Neural cell (in vitro differentiated cells): Measurements from ENCODE around the gene ELOVL7. TPM values are rescaled to one million over a fixed set of nuclear protein-coding genes. Genes with fewer than 3 reads are reported as not detected.

Experiments used
- H2AFZ ChIP-seq: fragments of 200-600, 300-800 bp; sonication (generic), shearing (Covaris generic); 2 replicates; pipeline ENCODE4 v1.6.0; 2014; ENCODE audit warnings: low read depth, mild to moderate bottlenecking, antibody characterized with exemption, low read length, moderate library complexity
- H3F3A ChIP-seq: fragments of 200-600 bp; shearing (Covaris generic); 2 replicates; pipeline ENCODE4 v1.6.1; 2016; ENCODE audit warnings: mild to moderate bottlenecking, moderate library complexity, mixed read lengths, antibody characterized with exemption, low read length; ENCODE audit not compliant: insufficient read depth, poor library complexity, severe bottlenecking
- H3K27ac ChIP-seq: fragments of 200-600, 300-800 bp; sonication (generic), shearing (Covaris generic); 2 replicates; pipeline ENCODE4 v1.5.1; 2014; ENCODE audit warnings: mild to moderate bottlenecking, low read length, moderate library complexity
- H3K27me3 ChIP-seq: fragments of 300-800, 200-600 bp; sonication (generic), shearing (Covaris generic); 2 replicates; pipeline ENCODE4 v1.6.0; 2014; ENCODE audit warnings: mild to moderate bottlenecking, low read depth, low read length, moderate library complexity; ENCODE audit not compliant: insufficient read depth
- H3K36me3 ChIP-seq: fragments of 300-800, 200-600 bp; sonication (generic), shearing (Covaris generic); 2 replicates; pipeline ENCODE4 v1.5.1; 2014; ENCODE audit warnings: mild to moderate bottlenecking, antibody characterized with exemption, low read length, moderate library complexity; ENCODE audit not compliant: insufficient read depth
- H3K4me2 ChIP-seq: fragments of 300-800, 200-600 bp; sonication (generic), shearing (Covaris generic); 2 replicates; pipeline ENCODE4 v1.6.0; 2014; ENCODE audit warnings: mild to moderate bottlenecking, low read length
- H3K4me3 ChIP-seq: fragments of 300-800, 200-600 bp; sonication (generic), shearing (Covaris generic); 2 replicates; pipeline ENCODE4 v1.5.1; 2014; ENCODE audit warnings: mild to moderate bottlenecking, low read length, moderate library complexity
- H3K79me2 ChIP-seq: fragments of 200-600 bp; shearing (Covaris generic); replicated peaks from 2 replicates; pipeline ENCODE4 v1.6.0; 2014; ENCODE audit warnings: mild to moderate bottlenecking, low read length, moderate library complexity; ENCODE audit not compliant: insufficient read depth
- H3K9ac ChIP-seq: fragments of 300-800, 200-600 bp; sonication (generic), shearing (Covaris generic); 2 replicates; pipeline ENCODE4 v1.6.1; 2016; ENCODE audit warnings: mild to moderate bottlenecking, low read length, mixed read lengths
- H3K9me2 ChIP-seq: fragments of 200-600 bp; shearing (Covaris generic); 2 replicates; pipeline ENCODE4 v1.6.1; 2016; ENCODE audit warnings: mild to moderate bottlenecking, low read length, mixed read lengths; ENCODE audit not compliant: insufficient read depth
- H3K9me3 ChIP-seq: fragments of 200-600, 300-800 bp; sonication (generic), shearing (Covaris generic); 2 replicates; pipeline ENCODE4 v1.6.1; 2016; ENCODE audit warnings: mild to moderate bottlenecking, mixed run types, low read length, moderate library complexity, mixed read lengths
- H4K20me1 ChIP-seq: fragments of 200-600 bp; shearing (Covaris generic); 2 replicates; pipeline ENCODE4 v1.6.1; 2016; ENCODE audit warnings: mild to moderate bottlenecking, mixed run types; ENCODE audit not compliant: insufficient read depth
- EP300 ChIP-seq: fragments of 450-650 bp; conservative IDR thresholded peaks from 2 replicates; pipeline ENCODE4 v1.6.1; 2014; ENCODE audit warnings: antibody characterized with exemption, mild to moderate bottlenecking, moderate library complexity; ENCODE audit not compliant: poor library complexity, severe bottlenecking
- EZH2 ChIP-seq: fragments of 200-600, 300-800 bp; shearing (Covaris generic), sonication (generic); IDR thresholded peaks from 2 replicates; pipeline ENCODE4 v1.6.1; 2014; ENCODE audit warnings: antibody characterized with exemption, low read length, borderline replicate concordance, mild to moderate bottlenecking; ENCODE audit not compliant: insufficient read depth, poor library complexity, severe bottlenecking
- MXI1 ChIP-seq: fragments of 450-650 bp; conservative IDR thresholded peaks from 2 replicates; pipeline ENCODE4 v1.6.1; 2014; ENCODE audit warnings: antibody characterized with exemption, mild to moderate bottlenecking; ENCODE audit not compliant: poor library complexity, severe bottlenecking
- POLR2AphosphoS5 ChIP-seq: IDR thresholded peaks from 2 replicates; pipeline ENCODE4 v1.6.1; 2012
- RAD21 ChIP-seq: fragments of 450-650 bp; conservative IDR thresholded peaks from 2 replicates; pipeline ENCODE4 v1.6.1; 2014; ENCODE audit warnings: antibody characterized with exemption, mild to moderate bottlenecking, moderate library complexity
- SMC3 ChIP-seq: fragments of 450-650 bp; conservative IDR thresholded peaks from 2 replicates; pipeline ENCODE4 v1.6.1; 2014; ENCODE audit warnings: antibody characterized with exemption, mild to moderate bottlenecking, moderate library complexity; ENCODE audit not compliant: poor library complexity
- TAF1 ChIP-seq: IDR thresholded peaks from 2 replicates; pipeline ENCODE4 v1.6.1; 2012; ENCODE audit warnings: low read depth
- polyA plus RNA-seq: library from polyadenylated mRNA; depleted of rRNA; stranded (reverse); fragments of >200 nt; gene quantifications from 2 replicates; pipeline ENCODE4 v1.2.3, GENCODE V29; 2014
- TF ChIP-seq, protein P1 (sequence below): fragments of 450-650 bp; IDR thresholded peaks from 2 replicates; pipeline ENCODE4 v1.5.1; 2014; ENCODE audit warnings: antibody characterized with exemption, mild to moderate bottlenecking, moderate library complexity; ENCODE audit not compliant: poor library complexity, severe bottlenecking
- TF ChIP-seq, protein P2 (sequence below): IDR thresholded peaks from 2 replicates; pipeline ENCODE4 v1.6.1; 2012; ENCODE audit warnings: borderline replicate concordance

The ELOVL7 gene
- polyA plus RNA-seq, 1 donor from 2014 or later, result 3.9 TPM

DNA sequence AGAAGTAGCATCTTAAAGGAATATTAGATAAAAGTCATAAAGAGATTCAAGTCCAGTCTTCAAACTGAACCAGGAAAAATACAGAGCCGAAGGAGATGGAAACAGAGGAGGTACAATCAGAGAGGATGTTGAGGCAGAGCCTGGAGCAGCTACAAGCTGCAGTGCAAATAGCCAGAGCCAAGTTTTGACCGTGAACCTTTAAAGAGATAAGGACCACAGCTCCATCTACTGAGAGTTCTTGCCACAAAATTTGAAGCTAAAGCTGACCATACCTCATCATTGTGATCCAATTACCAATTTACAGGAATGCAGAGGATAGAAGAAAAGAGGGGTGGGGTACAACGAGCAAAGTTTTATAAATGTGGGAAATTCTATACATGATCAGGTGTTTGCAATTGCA, 133.7 kb downstream of the ELOVL7 start:
- Histone ChIP-seq H3K9me2 (no peaks in the 10 kb centered on the region), H3K27ac (no peak overlapping the region), H3K4me3 (no peak overlapping the region), H3K79me2 (no peaks in the 10 kb centered on the region), H2AFZ (no peak overlapping the region), H3K9me3 (no peaks in the 10 kb centered on the region), H3K9ac (no peak overlapping the region), H3F3A (no peaks in the 10 kb centered on the region), H3K4me2 (no peak overlapping the region), H3K36me3 (no peaks in the 10 kb centered on the region), H4K20me1 (no peaks in the 10 kb centered on the region), H3K27me3 (no peaks in the 10 kb centered on the region)
- TF ChIP-seq, protein P1, sequence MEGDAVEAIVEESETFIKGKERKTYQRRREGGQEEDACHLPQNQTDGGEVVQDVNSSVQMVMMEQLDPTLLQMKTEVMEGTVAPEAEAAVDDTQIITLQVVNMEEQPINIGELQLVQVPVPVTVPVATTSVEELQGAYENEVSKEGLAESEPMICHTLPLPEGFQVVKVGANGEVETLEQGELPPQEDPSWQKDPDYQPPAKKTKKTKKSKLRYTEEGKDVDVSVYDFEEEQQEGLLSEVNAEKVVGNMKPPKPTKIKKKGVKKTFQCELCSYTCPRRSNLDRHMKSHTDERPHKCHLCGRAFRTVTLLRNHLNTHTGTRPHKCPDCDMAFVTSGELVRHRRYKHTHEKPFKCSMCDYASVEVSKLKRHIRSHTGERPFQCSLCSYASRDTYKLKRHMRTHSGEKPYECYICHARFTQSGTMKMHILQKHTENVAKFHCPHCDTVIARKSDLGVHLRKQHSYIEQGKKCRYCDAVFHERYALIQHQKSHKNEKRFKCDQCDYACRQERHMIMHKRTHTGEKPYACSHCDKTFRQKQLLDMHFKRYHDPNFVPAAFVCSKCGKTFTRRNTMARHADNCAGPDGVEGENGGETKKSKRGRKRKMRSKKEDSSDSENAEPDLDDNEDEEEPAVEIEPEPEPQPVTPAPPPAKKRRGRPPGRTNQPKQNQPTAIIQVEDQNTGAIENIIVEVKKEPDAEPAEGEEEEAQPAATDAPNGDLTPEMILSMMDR, result no peak
- TF ChIP-seq EP300, result no peak
- TF ChIP-seq SMC3, result no peak
- TF ChIP-seq, protein P2, sequence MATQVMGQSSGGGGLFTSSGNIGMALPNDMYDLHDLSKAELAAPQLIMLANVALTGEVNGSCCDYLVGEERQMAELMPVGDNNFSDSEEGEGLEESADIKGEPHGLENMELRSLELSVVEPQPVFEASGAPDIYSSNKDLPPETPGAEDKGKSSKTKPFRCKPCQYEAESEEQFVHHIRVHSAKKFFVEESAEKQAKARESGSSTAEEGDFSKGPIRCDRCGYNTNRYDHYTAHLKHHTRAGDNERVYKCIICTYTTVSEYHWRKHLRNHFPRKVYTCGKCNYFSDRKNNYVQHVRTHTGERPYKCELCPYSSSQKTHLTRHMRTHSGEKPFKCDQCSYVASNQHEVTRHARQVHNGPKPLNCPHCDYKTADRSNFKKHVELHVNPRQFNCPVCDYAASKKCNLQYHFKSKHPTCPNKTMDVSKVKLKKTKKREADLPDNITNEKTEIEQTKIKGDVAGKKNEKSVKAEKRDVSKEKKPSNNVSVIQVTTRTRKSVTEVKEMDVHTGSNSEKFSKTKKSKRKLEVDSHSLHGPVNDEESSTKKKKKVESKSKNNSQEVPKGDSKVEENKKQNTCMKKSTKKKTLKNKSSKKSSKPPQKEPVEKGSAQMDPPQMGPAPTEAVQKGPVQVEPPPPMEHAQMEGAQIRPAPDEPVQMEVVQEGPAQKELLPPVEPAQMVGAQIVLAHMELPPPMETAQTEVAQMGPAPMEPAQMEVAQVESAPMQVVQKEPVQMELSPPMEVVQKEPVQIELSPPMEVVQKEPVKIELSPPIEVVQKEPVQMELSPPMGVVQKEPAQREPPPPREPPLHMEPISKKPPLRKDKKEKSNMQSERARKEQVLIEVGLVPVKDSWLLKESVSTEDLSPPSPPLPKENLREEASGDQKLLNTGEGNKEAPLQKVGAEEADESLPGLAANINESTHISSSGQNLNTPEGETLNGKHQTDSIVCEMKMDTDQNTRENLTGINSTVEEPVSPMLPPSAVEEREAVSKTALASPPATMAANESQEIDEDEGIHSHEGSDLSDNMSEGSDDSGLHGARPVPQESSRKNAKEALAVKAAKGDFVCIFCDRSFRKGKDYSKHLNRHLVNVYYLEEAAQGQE, result no peak
- TF ChIP-seq RAD21, result no peak
- TF ChIP-seq POLR2AphosphoS5, result no peak
- no peak for TF ChIP-seq TAF1

DNA sequence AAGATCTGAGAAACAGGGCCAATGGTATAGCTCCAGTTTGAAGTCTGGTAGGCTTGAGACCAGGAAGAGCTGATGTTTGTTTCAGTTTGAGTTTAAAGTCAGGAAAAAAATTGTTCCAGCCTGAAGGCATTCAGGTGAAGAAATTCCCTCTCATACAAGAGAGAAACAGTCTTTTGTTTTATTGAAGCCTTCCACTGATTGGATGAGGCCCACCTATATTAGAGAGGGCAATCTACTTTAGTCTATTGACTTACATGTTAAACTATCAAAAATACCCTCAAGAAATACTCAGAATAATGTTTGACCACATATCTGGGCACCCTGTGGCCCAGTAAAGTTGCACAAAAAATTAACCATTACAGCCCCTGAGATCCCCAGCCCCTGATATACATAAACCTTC, 138.9 kb downstream of the ELOVL7 start:
- TF ChIP-seq POLR2AphosphoS5, result no peak
- no peak for TF ChIP-seq MXI1
- TF ChIP-seq, protein P2, result no peak
- TF ChIP-seq EP300, result no peak
- TF ChIP-seq, protein P1, result no peak
- TF ChIP-seq TAF1, result no peak
- no peak for TF ChIP-seq RAD21
- no peak for TF ChIP-seq SMC3
- TF ChIP-seq EZH2, result no peak
- no peaks in the 10 kb centered on the region for H4K20me1 ChIP-seq
- H3K4me2 ChIP-seq, result no peak overlapping the region
- H2AFZ ChIP-seq, result no peak overlapping the region
- no peaks in the 10 kb centered on the region for H3K9me2 ChIP-seq
- no peaks in the 10 kb centered on the region for H3K27me3 ChIP-seq
- no peak overlapping the region for H3K9ac ChIP-seq
- H3K27ac ChIP-seq, result no peak overlapping the region
- no peaks in the 10 kb centered on the region for H3K36me3 ChIP-seq
- no peaks in the 10 kb centered on the region for H3K79me2 ChIP-seq
- H3K9me3 ChIP-seq, result no peaks in the 10 kb centered on the region
- H3F3A ChIP-seq, result no peaks in the 10 kb centered on the region
- no peak overlapping the region for H3K4me3 ChIP-seq
